HG02840 (cell line): ENCODE measurements around the gene ZBTB18.
A peak's percentile ranks its signal among the peaks of the same experiment; 100 is the strongest.
"Not testable (repeated sequence)": the region's sequence is repeated elsewhere in the genome, so short reads cannot be mapped to it uniquely, and the experiment has no call there.

ENCODE experiments used
- ATAC-seq: cut with Tn5 transposase; IDR thresholded peaks from one replicate; pipeline ENCODE4 v1.9.1; 2021; ENCODE audit warnings: mild to moderate bottlenecking, moderate library complexity, moderate number of reproducible peaks; ENCODE audit not compliant: unreplicated experiment, low FRiP score

ZBTB18 gene

GRCh38 chr1:244037252-244037651, 13.8 kb upstream of the ZBTB18 start:
- ATAC-seq, result no peak

- ATAC-seq, result no peak
These were observed 9.5 kb upstream of the ZBTB18 start for GRCh38 chr1:244041466-244042120.

GRCh38 chr1:244042293-244042692, 8.8 kb upstream of the ZBTB18 start:
- no peak for ATAC-seq

GRCh38 chr1:244044423-244044822, 6.7 kb upstream of the ZBTB18 start:
- no peak for ATAC-seq

GRCh38 chr1:244046254-244046653, 4.8 kb upstream of the ZBTB18 start:
- not testable (repeated sequence) for ATAC-seq

GRCh38 chr1:244046907-244047611, 4.0 kb upstream of the ZBTB18 start:
- ATAC-seq, result no peak

- ATAC-seq, result peak; percentile 30
These were observed 3.3 kb upstream of the ZBTB18 start for GRCh38 chr1:244047621-244048255.

GRCh38 chr1:244048256-244049161, 2.6 kb upstream of the ZBTB18 start:
- peak; percentile 73 for ATAC-seq

- ATAC-seq, result no peak
These were observed 1.7 kb upstream of the ZBTB18 start for GRCh38 chr1:244049162-244050013.

GRCh38 chr1:244050014-244050834, 859 bp upstream of the ZBTB18 start:
- ATAC-seq, result no peak

GRCh38 chr1:244052016-244052727, 1.1 kb downstream of the ZBTB18 start:
- no peak for ATAC-seq

- no peak for ATAC-seq
These were observed 1.7 kb downstream of the ZBTB18 start for GRCh38 chr1:244052728-244053312.

GRCh38 chr1:244053831-244054230, 2.7 kb downstream of the ZBTB18 start:
- ATAC-seq, result no peak

GRCh38 chr1:244054247-244054923, 3.3 kb downstream of the ZBTB18 start:
- no peak for ATAC-seq

- no peak for ATAC-seq
These were observed 3.8 kb downstream of the ZBTB18 start for GRCh38 chr1:244054924-244055263.

- no peak for ATAC-seq
These were observed 5.5 kb downstream of the ZBTB18 start for GRCh38 chr1:244056577-244056976.
